ENCODE results near the gene KLHL25. TPM values are rescaled to one million over a fixed set of nuclear protein-coding genes. Genes with fewer than 3 reads are reported as not detected.
A peak's percentile ranks its signal among the peaks of the same experiment; 100 is the strongest.

KLHL25 gene
- total and polyA plus RNA-seq, 8 donors = 1.2 to 36.2 (median 5.8) TPM

GRCh38 chr15:85795337-85796305 is 896 bp upstream of the KLHL25 start:
- H3K27me3 ChIP-seq = no peaks in the 10 kb centered on the region
- H3K4me1 ChIP-seq = peaks cover 26 to 44% (median 37%) of the 10 kb centered on the region in 4 donors
- H3K36me3 ChIP-seq = no peaks in the 10 kb centered on the region
- peak; percentile 59 to 62 for DNase-seq
- 20 to 39% (median 30%) methylated on average over 15 of the region's 15 CpGs for WGBS, 5 donors
- H3K27ac ChIP-seq = peak overlapping the region; percentile 58 to 94 (median 92)
- no peaks in the 10 kb centered on the region for H3K9me3 ChIP-seq
- intact Hi-C loops (cut with DNase I; ENCODE audit: low total_unique reads) = no loop called here
- TF ChIP-seq POLR2A (IDR thresholded peaks at IDR 0.05) (no peak), EP300 (IDR thresholded peaks at IDR 0.05) (no peak), POLR2AphosphoS5 (IDR thresholded peaks at IDR 0.05) (no peak), CTCF (IDR thresholded peaks at IDR 0.05) (no peak)
- H3K4me3 ChIP-seq = peak overlapping the region; percentile 88 to 95 (median 92)

- H3K4me3 ChIP-seq = peak overlapping the region; percentile 88 to 95 (median 92)
- TF ChIP-seq CTCF (IDR thresholded peaks at IDR 0.05) = no peak
- H3K36me3 ChIP-seq = no peaks in the 10 kb centered on the region
- H3K27me3 ChIP-seq = no peaks in the 10 kb centered on the region
- peak overlapping the region; percentile 90 to 98 (median 92) for H3K27ac ChIP-seq
- intact Hi-C loops (cut with DNase I; ENCODE audit: low total_unique reads) = no loop called here
- H3K4me1 ChIP-seq = peaks cover 30 to 47% (median 43%) of the 10 kb centered on the region in 4 donors
- DNase-seq = peak; percentile 61 to 71
- 1 to 2% (median 2%) methylated on average over 52 to 56 of the region's 56 CpGs for WGBS, 5 donors
- no peaks in the 10 kb centered on the region for H3K9me3 ChIP-seq
Observed at GRCh38 chr15:85793641-85794597, 806 bp downstream of the KLHL25 start.

- 56 to 74% (median 70%) methylated on average over 13 to 14 of the region's 14 CpGs for WGBS, 5 donors
- TF ChIP-seq CTCF (IDR thresholded peaks at IDR 0.05) (no peak), POLR2A (IDR thresholded peaks at IDR 0.05) (no peak), EP300 (IDR thresholded peaks at IDR 0.05) (no peak)
- H3K4me3 ChIP-seq = peak overlapping the region; percentile 88 to 95 (median 92)
- intact Hi-C loops (cut with DNase I; ENCODE audit: low total_unique reads) = no loop called here
- no peaks in the 10 kb centered on the region for H3K27me3 ChIP-seq
- H3K9me3 ChIP-seq = no peaks in the 10 kb centered on the region
- no peak for DNase-seq
- no peaks in the 10 kb centered on the region for H3K36me3 ChIP-seq
- H3K4me1 ChIP-seq = peaks cover 30 to 56% (median 48%) of the 10 kb centered on the region in 4 donors
- peak overlapping the region in 2 of 5 donors; percentile 92 to 94 for H3K27ac ChIP-seq
Observed at GRCh38 chr15:85792912-85793590, 1.7 kb downstream of the KLHL25 start.

Data from stomach (tissue), 9 donors.